Measurements from ENCODE around the gene SLC25A28.

The SLC25A28 gene

GRCh38 chr10:99583687-99584086 lies 36.6 kb downstream of the SLC25A28 start:
- DNase-seq: no peak

GRCh38 chr10:99582255-99582770 lies 37.9 kb downstream of the SLC25A28 start:
- DNase-seq: no peak

- no peak for DNase-seq
Measured at GRCh38 chr10:99579971-99580370, 40.3 kb downstream of the SLC25A28 start.

- DNase-seq: no peak
Measured at GRCh38 chr10:99573790-99574189, 46.4 kb downstream of the SLC25A28 start.

GRCh38 chr10:99571816-99572215 lies 48.4 kb downstream of the SLC25A28 start:
- DNase-seq: no peak

- no peak for DNase-seq
Measured at GRCh38 chr10:99569961-99570360, 50.3 kb downstream of the SLC25A28 start.

GRCh38 chr10:99569253-99569939 lies 50.8 kb downstream of the SLC25A28 start:
- no peak for DNase-seq

- DNase-seq: no peak
Measured at GRCh38 chr10:99565166-99565565, 55.1 kb downstream of the SLC25A28 start.

GRCh38 chr10:99564361-99564760 lies 55.9 kb downstream of the SLC25A28 start:
- no peak for DNase-seq

GRCh38 chr10:99562631-99563030 lies 57.6 kb downstream of the SLC25A28 start:
- no peak for DNase-seq
